ENCODE measurements around the gene DENND1B. TPM values are rescaled to one million over a fixed set of nuclear protein-coding genes. Genes with fewer than 3 reads are reported as not detected.

The DENND1B gene
- total RNA-seq, 1 experiment from 2014 or later: 1.9 TPM

DNA sequence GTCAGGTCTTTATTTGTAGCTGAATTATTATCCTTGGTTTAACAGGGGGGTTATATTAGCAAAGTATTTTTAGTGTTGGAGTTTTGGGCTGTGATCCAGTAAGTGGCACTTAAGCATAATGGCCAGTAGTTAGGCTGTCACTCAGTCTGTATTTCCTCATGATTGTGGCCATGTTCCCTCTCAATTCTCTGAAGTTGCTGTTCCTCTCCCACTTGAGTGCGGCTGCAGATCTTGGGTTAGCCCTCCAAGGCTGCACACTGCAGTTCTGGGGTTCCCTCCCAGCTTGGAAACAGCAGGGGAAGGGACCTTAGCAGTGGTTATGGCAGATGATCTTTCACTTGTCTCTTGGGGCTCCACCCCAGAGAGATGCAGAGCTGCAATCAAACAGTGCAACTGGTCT lies 23.2 kb upstream of the DENND1B start:
- Histone ChIP-seq H3K4me1 (ENCODE audit: insufficient read depth, low read length, poor library complexity, severe bottlenecking) (peaks cover 3% of the 10 kb centered on the region), H3K36me3 (ENCODE audit: insufficient read depth, low read length, poor library complexity, severe bottlenecking) (no peaks in the 10 kb centered on the region), H3K4me3 (ENCODE audit: low read depth, low read length, poor library complexity, severe bottlenecking) (no peak overlapping the region), H3K27ac (ENCODE audit: low read depth, low read length, poor library complexity, severe bottlenecking) (no peak overlapping the region), H3K27me3 (replicated peaks; ENCODE audit: insufficient read depth, low read depth, low read length, poor library complexity) (no peaks in the 10 kb centered on the region), H3K9me3 (ENCODE audit: low read depth, low read length, poor library complexity, severe bottlenecking) (no peaks in the 10 kb centered on the region)
- BruUV-seq (replicated peaks): no TSS peak
- intact Hi-C loops (cut with micrococcal nuclease; ENCODE audit: unreplicated experiment): no loop called here
- TF ChIP-seq EZH2 (IDR thresholded peaks at IDR 0.05; ENCODE audit: borderline replicate concordance, low read depth, low read length, poor library complexity, severe bottlenecking) (no peak), CTCF (conservative IDR thresholded peaks at IDR 0.05; ENCODE audit: low read depth, low read length) (no peak)
- no peak for DNase-seq (ENCODE audit: low spot score)
- CTCF ChIA-PET: no interaction called here
- POLR2A ChIA-PET (ENCODE audit: low non-redundant PET): no interaction called here

DNA sequence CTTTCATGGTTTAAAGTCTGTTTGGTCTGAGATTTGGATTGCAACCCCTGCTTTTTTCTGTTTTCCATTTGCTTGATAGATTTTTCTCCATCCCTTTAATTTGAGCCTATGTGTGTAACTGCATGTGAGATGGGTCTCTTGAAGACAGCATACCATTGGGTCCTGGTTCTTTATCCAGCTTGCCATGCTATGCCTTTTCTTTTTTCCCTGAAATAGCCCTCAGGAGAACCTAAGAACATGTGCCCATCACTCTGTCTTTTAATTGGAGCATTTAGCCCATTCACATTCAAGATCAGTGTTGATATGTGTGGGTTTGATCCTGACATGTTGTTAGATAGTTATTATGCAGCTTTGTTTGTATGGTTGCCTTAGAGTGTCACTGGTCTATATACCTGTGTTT lies 21.7 kb upstream of the DENND1B start:
- intact Hi-C loops (cut with micrococcal nuclease; ENCODE audit: unreplicated experiment): no loop called here
- ChIA-PET CTCF (no interaction called here), POLR2A (ENCODE audit: low non-redundant PET) (no interaction called here)
- Histone ChIP-seq H3K4me3 (ENCODE audit: low read depth, low read length, poor library complexity, severe bottlenecking) (no peak overlapping the region), H3K4me1 (ENCODE audit: insufficient read depth, low read length, poor library complexity, severe bottlenecking) (peaks cover 3% of the 10 kb centered on the region), H3K27me3 (replicated peaks; ENCODE audit: insufficient read depth, low read depth, low read length, poor library complexity) (no peaks in the 10 kb centered on the region), H3K36me3 (ENCODE audit: insufficient read depth, low read length, poor library complexity, severe bottlenecking) (no peaks in the 10 kb centered on the region), H3K27ac (ENCODE audit: low read depth, low read length, poor library complexity, severe bottlenecking) (no peak overlapping the region), H3K9me3 (ENCODE audit: low read depth, low read length, poor library complexity, severe bottlenecking) (no peaks in the 10 kb centered on the region)
- no TSS peak for BruUV-seq (replicated peaks)
- DNase-seq (ENCODE audit: low spot score): no peak
- no peak for TF ChIP-seq EZH2 (IDR thresholded peaks at IDR 0.05; ENCODE audit: borderline replicate concordance, low read depth, low read length, poor library complexity, severe bottlenecking)
- no peak for TF ChIP-seq CTCF (conservative IDR thresholded peaks at IDR 0.05; ENCODE audit: low read depth, low read length)

- Histone ChIP-seq H3K27ac (ENCODE audit: low read depth, low read length, poor library complexity, severe bottlenecking) (no peak overlapping the region), H3K36me3 (ENCODE audit: insufficient read depth, low read length, poor library complexity, severe bottlenecking) (no peaks in the 10 kb centered on the region), H3K4me1 (ENCODE audit: insufficient read depth, low read length, poor library complexity, severe bottlenecking) (no peaks in the 10 kb centered on the region), H3K4me3 (ENCODE audit: low read depth, low read length, poor library complexity, severe bottlenecking) (no peak overlapping the region), H3K9me3 (ENCODE audit: low read depth, low read length, poor library complexity, severe bottlenecking) (no peaks in the 10 kb centered on the region), H3K27me3 (replicated peaks; ENCODE audit: insufficient read depth, low read depth, low read length, poor library complexity) (no peaks in the 10 kb centered on the region)
- no TSS peak for BruUV-seq (replicated peaks)
- TF ChIP-seq CTCF (conservative IDR thresholded peaks at IDR 0.05; ENCODE audit: low read depth, low read length) (no peak), EZH2 (IDR thresholded peaks at IDR 0.05; ENCODE audit: borderline replicate concordance, low read depth, low read length, poor library complexity, severe bottlenecking) (no peak)
- DNase-seq (ENCODE audit: low spot score): no peak
- ChIA-PET CTCF (no interaction called here), POLR2A (ENCODE audit: low non-redundant PET) (no interaction called here)
- intact Hi-C loops (cut with micrococcal nuclease; ENCODE audit: unreplicated experiment): no loop called here
Measured at GRCh38 chr1:197788741-197789739, 13.8 kb upstream of the DENND1B start.
